A549 (cell line): Measurements from ENCODE around the gene LRRC36. TPM values are rescaled to one million over a fixed set of nuclear protein-coding genes. Genes with fewer than 3 reads are reported as not detected.

ENCODE experiments used
- ATAC-seq, 2 experiments: fragments of 200-7000 bp in 1 of 2; fragments of >200 bp in 1 of 2; cut with Nextera tagmentation in 1 of 2; cut with Tn5 transposase in 1 of 2; 3 replicates each; pipeline versions ENCODE4 v1.8.0 to v1.9.1; 2018 to 2020; ENCODE audit warnings: mild to moderate bottlenecking in 1 of 2, moderate library complexity in 1 of 2
- CTCF ChIA-PET: fragments of 300-600 bp; sonication (Branson Sonifier 250); formaldehyde crosslinking; extraction: SDS; loops from one replicate; lab custom pipeline; 2021; ENCODE audit warnings: antibody characterized with exemption, inconsistent platforms; lab: Yijun Ruan, JAX
- POLR2A ChIA-PET: fragments of 350-600 bp; formaldehyde crosslinking; extraction: SDS; loops from one replicate; lab custom pipeline; 2021; ENCODE audit warnings: antibody characterized with exemption, inconsistent platforms; lab: Yijun Ruan, JAX
- DNase-seq, 2 experiments: peaks; one replicate each; pipeline versions ENCODE4 v3.0.0 to v3.0.0-alpha.2; 2011 to 2016; ENCODE audit warnings: low read depth in 1 of 2, low spot score in 1 of 2
- FAIRE-seq: peaks from 2 replicates; lab custom pipeline; 2011; peaks lifted over from hg19 to GRCh38; lab: Jason Lieb, UNC
- H3K27ac ChIP-seq, 2 experiments: fragments of >200 bp; sonication (Bioruptor Twin); formaldehyde crosslinking; 3 replicates each; pipeline ENCODE4 v1.5.1; 2016 to 2017
- H3K4me1 ChIP-seq: fragments of >200 bp; sonication (Bioruptor Twin); formaldehyde crosslinking; 3 replicates; pipeline ENCODE4 v1.6.1; 2016
- H3K4me2 ChIP-seq: fragments of >200 bp; sonication (Bioruptor Twin); formaldehyde crosslinking; 3 replicates; pipeline ENCODE4 v1.6.1; 2016
- H3K4me3 ChIP-seq: fragments of >200 bp; sonication (Bioruptor Twin); formaldehyde crosslinking; 3 replicates; pipeline ENCODE4 v1.5.1; 2016
- H3K9me3 ChIP-seq: fragments of >200 bp; sonication (Bioruptor Twin); formaldehyde crosslinking; 3 replicates; pipeline ENCODE4 v1.6.1; 2016
- BHLHE40 ChIP-seq: IDR thresholded peaks from 2 replicates; pipeline ENCODE4 v1.6.1; 2012; ENCODE audit warnings: low read depth, low read length, inconsistent platforms
- CBX2 ChIP-seq: fragments of 200-600 bp; sonication (generic); IDR thresholded peaks from 2 replicates; pipeline ENCODE4 v1.6.1; 2016; ENCODE audit warnings: low read depth, mild to moderate bottlenecking, borderline replicate concordance
- CHD4 ChIP-seq: fragments of 200-600 bp; sonication (generic); IDR thresholded peaks from 2 replicates; pipeline ENCODE4 v1.6.1; 2016; ENCODE audit warnings: antibody characterized with exemption, mild to moderate bottlenecking, borderline replicate concordance
- ELK1 ChIP-seq: fragments of 150-350 bp; IDR thresholded peaks from 2 replicates; pipeline ENCODE4 v1.6.1; 2014; ENCODE audit warnings: low read depth, mild to moderate bottlenecking, low read length
- EP300 ChIP-seq, 2 experiments: fragments of >200 bp; sonication (Bioruptor Twin); formaldehyde crosslinking; IDR thresholded peaks; 2 replicates in 1 of 2; 3 replicates in 1 of 2; pipeline ENCODE4 v1.6.1; 2016 to 2017
- FOSB ChIP-seq: fragments of 250-450 bp; sonication (Bioruptor Pico); IDR thresholded peaks from 2 replicates; pipeline ENCODE4 v1.5.0; 2020; ENCODE audit warnings: mild to moderate bottlenecking, moderate library complexity
- FOSL2 ChIP-seq, 2 experiments: fragments of 450-650 bp in 1 of 2; fragments of >200 bp in 1 of 2; sonication (Bioruptor Twin) in 1 of 2; formaldehyde crosslinking; IDR thresholded peaks; 2 replicates each; pipeline versions ENCODE4 v1.5.0 to v1.6.1; 2016 to 2020; ENCODE audit warnings: mild to moderate bottlenecking in 1 of 2, moderate library complexity in 1 of 2
- GATA3 ChIP-seq: IDR thresholded peaks from 2 replicates; pipeline ENCODE4 v1.6.1; 2012; ENCODE audit warnings: borderline replicate concordance
- HDAC2 ChIP-seq: fragments of 200-600 bp; sonication (generic); IDR thresholded peaks from 2 replicates; pipeline ENCODE4 v1.6.1; 2016
- HES2 ChIP-seq: fragments of >200 bp; sonication (Bioruptor Twin); formaldehyde crosslinking; IDR thresholded peaks from 2 replicates; pipeline ENCODE4 v1.6.1; 2016
- HMGXB4 ChIP-seq: fragments of 250-450 bp; sonication (Bioruptor Pico); IDR thresholded peaks from 2 replicates; pipeline ENCODE4 v1.5.0; 2021; ENCODE audit warnings: mild to moderate bottlenecking, moderate library complexity, borderline replicate concordance
- HOXB5 ChIP-seq: fragments of 250-450 bp; sonication (Bioruptor Pico); IDR thresholded peaks from 2 replicates; pipeline ENCODE4 v1.5.0; 2020; ENCODE audit warnings: mild to moderate bottlenecking, moderate library complexity
- JUN ChIP-seq, 2 experiments: fragments of >200 bp; sonication (Bioruptor Twin); formaldehyde crosslinking; IDR thresholded peaks; 2 replicates in 1 of 2; 3 replicates in 1 of 2; pipeline ENCODE4 v1.6.1; 2016 to 2017
- JUNB ChIP-seq: fragments of >200 bp; sonication (Bioruptor Twin); formaldehyde crosslinking; IDR thresholded peaks from 2 replicates; pipeline ENCODE4 v1.6.1; 2016
- MAFK ChIP-seq: fragments of 450-650 bp; IDR thresholded peaks from 2 replicates; pipeline ENCODE4 v1.6.1; 2014; ENCODE audit not compliant: partially characterized antibody
- MAZ ChIP-seq: fragments of 150-350 bp; IDR thresholded peaks from 2 replicates; pipeline ENCODE4 v1.6.1; 2014; ENCODE audit warnings: antibody characterized with exemption, low read depth, low read length, borderline replicate concordance
- NFE2L2 ChIP-seq: fragments of 150-350 bp; conservative IDR thresholded peaks from 2 replicates; pipeline ENCODE4 v1.6.1; 2014; ENCODE audit warnings: low read length
- NPAS2 ChIP-seq: fragments of 250-450 bp; sonication (Bioruptor Pico); IDR thresholded peaks from 2 replicates; pipeline ENCODE4 v1.8.0; 2022; ENCODE audit warnings: mild to moderate bottlenecking, moderate library complexity, borderline replicate concordance
- PBX3 ChIP-seq: IDR thresholded peaks from 2 replicates; pipeline ENCODE4 v1.6.1; 2012
- RFX5 ChIP-seq: fragments of 450-650 bp; IDR thresholded peaks from 2 replicates; pipeline ENCODE4 v1.7.1; 2014; ENCODE audit warnings: antibody characterized with exemption, mild to moderate bottlenecking, moderate library complexity
- RNF2 ChIP-seq: fragments of 200-600 bp; sonication (generic); IDR thresholded peaks from 2 replicates; pipeline ENCODE4 v1.6.1; 2016; ENCODE audit warnings: low read depth, mild to moderate bottlenecking, antibody characterized with exemption, moderate library complexity, borderline replicate concordance
- SMC3 ChIP-seq: fragments of >200 bp; sonication (Bioruptor Twin); formaldehyde crosslinking; IDR thresholded peaks from 3 replicates; pipeline ENCODE4 v1.6.1; 2018; ENCODE audit warnings: inconsistent platforms
- TFCP2L1 ChIP-seq: fragments of 250-450 bp; sonication (Bioruptor Pico); IDR thresholded peaks from 2 replicates; pipeline ENCODE4 v1.5.0; 2021; ENCODE audit warnings: mild to moderate bottlenecking
- TP53 ChIP-seq: fragments of 250-450 bp; sonication (Bioruptor Pico); IDR thresholded peaks from 2 replicates; pipeline ENCODE4 v1.5.0; 2021; ENCODE audit warnings: mild to moderate bottlenecking, moderate library complexity
- ZC3H11A ChIP-seq: fragments of 450-650 bp; IDR thresholded peaks from 2 replicates; pipeline ENCODE4 v1.6.1; 2014; ENCODE audit warnings: antibody characterized with exemption, mild to moderate bottlenecking
- ZSCAN20 ChIP-seq: fragments of 250-450 bp; sonication (Bioruptor Pico); IDR thresholded peaks from 2 replicates; pipeline ENCODE4 v1.8.0; 2022; ENCODE audit warnings: mild to moderate bottlenecking, moderate library complexity
- WGBS: methylation state at CpG from one replicate; pipeline ENCODE4 v1.1.6; 2017; ENCODE audit errors: missing lambda C conversion rate; 5-methylcytosine and 5-hydroxymethylcytosine counted together
- polyA plus RNA-seq, 4 experiments: library from polyadenylated mRNA; depleted of rRNA in 3 of 4; stranded (reverse); fragments of >200 nt; fragmentation: RNase III in 1 of 4; extraction: RNeasy Plus Mini Kit Qiagen cat#74134 plus additional on column Dnase treatment in 1 of 4; gene quantifications; 2 replicates in 3 of 4; 3 replicates in 1 of 4; pipeline ENCODE4 v1.2.3, GENCODE V29; 2011 to 2017
- TF ChIP-seq, protein P1 (sequence below): IDR thresholded peaks from 2 replicates; pipeline ENCODE4 v1.6.1; 2012

LRRC36 gene
- polyA plus RNA-seq, 2 of the 4 experiments (the other 2 are of a cell fraction): 0.48 to 0.57 TPM

GRCh38 chr16:67311607-67312488 lies 14.8 kb upstream of the LRRC36 start:
- ChIA-PET POLR2A (interaction anchor here (1.4 kb wide), 1 partner anchor 28 kb away, joined by 4 read pairs; no protein-coding TSS in a partner anchor), CTCF (interaction anchor here (0.6 to 7.0 kb wide), 5 partner anchors 15 to 115 kb away, joined by 3 to 49 read pairs (median 3); partner anchors contain the start of genes KCTD19 and LRRC36)
- 26% methylated on average over 5 of the region's 5 CpGs for WGBS
- H3K4me1 ChIP-seq: peaks cover 21% of the 10 kb centered on the region
- ATAC-seq (peak; percentile 97 to 99), FAIRE-seq (no peak), DNase-seq (peak; percentile 92 to 94)
- TF ChIP-seq FOSL2 (IDR thresholded peaks at IDR 0.05): 0 out of 2 replicates have a peak, but pooled peaks have one; percentile 28
- peak; percentile 85 for TF ChIP-seq FOSL2 (CRISPR knock-in tag; IDR thresholded peaks at IDR 0.05)
- TF ChIP-seq MAFK: peak; percentile 80
- peak in 1 of 2 experiments; percentile 31; a peak in 1 of 5 replicates for TF ChIP-seq JUN (IDR thresholded peaks at IDR 0.05)
- TF ChIP-seq, protein P1, sequence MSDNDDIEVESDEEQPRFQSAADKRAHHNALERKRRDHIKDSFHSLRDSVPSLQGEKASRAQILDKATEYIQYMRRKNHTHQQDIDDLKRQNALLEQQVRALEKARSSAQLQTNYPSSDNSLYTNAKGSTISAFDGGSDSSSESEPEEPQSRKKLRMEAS: peak; percentile 50
- no peak for TF ChIP-seq RFX5
- TF ChIP-seq HOXB5 (CRISPR knock-in tag): 0 out of 2 replicates have a peak, but pooled peaks have one; percentile 45
- peak; percentile 57 for TF ChIP-seq JUNB
- peak; percentile 37; the same call in 1 of the 2 replicates for TF ChIP-seq GATA3
- TF ChIP-seq HES2: no peak
- TF ChIP-seq NFE2L2: peak; percentile 58
- peak in 1 of 2 experiments; percentile 37; a peak in 1 of 5 replicates for TF ChIP-seq EP300 (IDR thresholded peaks at IDR 0.05)
- TF ChIP-seq SMC3: no peak
- no peak for TF ChIP-seq CHD4
- peak overlapping the region; percentile 32 to 76; a peak in 5 of 6 replicates for H3K27ac ChIP-seq
- H3K4me3 ChIP-seq: no peak overlapping the region
- peak overlapping the region; percentile 49 for H3K4me2 ChIP-seq
- H3K9me3 ChIP-seq: no peaks in the 10 kb centered on the region

DNA sequence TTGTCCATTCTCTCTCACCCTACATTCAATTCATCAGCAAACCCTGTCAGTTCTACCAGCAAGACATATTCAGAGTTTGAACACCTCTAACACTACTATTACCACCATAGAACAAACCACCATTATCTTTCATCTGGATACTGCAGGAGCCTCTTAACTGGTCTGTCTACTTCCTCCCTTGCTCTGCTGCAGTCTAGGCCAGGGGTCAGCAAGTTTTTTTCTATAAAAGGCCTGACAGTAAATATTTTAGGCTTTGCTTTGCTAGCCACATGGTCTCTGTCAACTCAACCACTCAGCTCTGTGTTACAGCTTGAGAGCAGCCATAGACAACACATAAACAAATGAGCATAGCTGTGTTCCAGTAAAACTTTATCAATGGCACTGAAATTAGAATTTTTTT lies 13.9 kb upstream of the LRRC36 start:
- DNase-seq: no peak
- no peak for TF ChIP-seq ZSCAN20 (CRISPR knock-in tag)
- TF ChIP-seq TFCP2L1 (CRISPR knock-in tag): no peak
- TF ChIP-seq BHLHE40: no peak
- no peak for TF ChIP-seq HMGXB4 (CRISPR knock-in tag)
- no peak for TF ChIP-seq MAZ
- no peak for TF ChIP-seq HDAC2
- TF ChIP-seq FOSL2 (IDR thresholded peaks at IDR 0.05): no peak
- no peak for TF ChIP-seq FOSL2 (CRISPR knock-in tag; IDR thresholded peaks at IDR 0.05)
- no peak for TF ChIP-seq NPAS2 (CRISPR knock-in tag)
- no peak for TF ChIP-seq TP53 (CRISPR knock-in tag)
- TF ChIP-seq ELK1: no peak
- TF ChIP-seq RNF2: no peak
- TF ChIP-seq ZC3H11A: no peak
- TF ChIP-seq PBX3: no peak
- no peak for TF ChIP-seq CBX2
- no peak for TF ChIP-seq JUN (IDR thresholded peaks at IDR 0.05)
- TF ChIP-seq FOSB (CRISPR knock-in tag): no peak
- no peak for TF ChIP-seq GATA3
- no peak for TF ChIP-seq CHD4
- CTCF ChIA-PET: interaction anchor here (0.8 to 7.0 kb wide), 4 partner anchors 14 to 114 kb away, joined by 3 to 49 read pairs (median 4); partner anchors contain the start of genes KCTD19, LRRC36 and ZDHHC1
- POLR2A ChIA-PET: interaction anchor here (1.4 kb wide), 1 partner anchor 29 kb away, joined by 4 read pairs; no protein-coding TSS in a partner anchor
- Histone ChIP-seq H3K4me3 (no peak overlapping the region), H3K9me3 (no peaks in the 10 kb centered on the region), H3K27ac (peak overlapping the region in 1 of 2 experiments; percentile 61; a peak in 4 of 6 replicates), H3K4me1 (peaks cover 21% of the 10 kb centered on the region), H3K4me2 (peak overlapping the region; percentile 49; the same call in 1 of the 3 replicates)
- ATAC-seq: no peak
- FAIRE-seq: no peak
